Loucy (cell line): ENCODE measurements around the gene OSBPL7.

Experiments used
- CTCF ChIP-seq: fragments of 200-600 bp; sonication (generic); conservative IDR thresholded peaks from 2 replicates; pipeline ENCODE4 v1.5.1; 2014; ENCODE audit warnings: mild to moderate bottlenecking, antibody characterized with exemption, low read length
- EZH2phosphoT487 ChIP-seq: fragments of 200-600 bp; IDR thresholded peaks from 2 replicates; pipeline ENCODE4 v1.6.1; 2018; ENCODE audit warnings: antibody characterized with exemption, mild to moderate bottlenecking, moderate library complexity, borderline replicate concordance

- TF ChIP-seq CTCF, result no peak
- no peak for TF ChIP-seq EZH2phosphoT487
Measured at GRCh38 chr17:47806026-47806912, 15.3 kb downstream of the OSBPL7 start.
